ENCODE measurements around the gene PPP2R5C. TPM values are rescaled to one million over a fixed set of nuclear protein-coding genes. Genes with fewer than 3 reads are reported as not detected.

Gene PPP2R5C
- total RNA-seq, 1 donor = 114 TPM

DNA sequence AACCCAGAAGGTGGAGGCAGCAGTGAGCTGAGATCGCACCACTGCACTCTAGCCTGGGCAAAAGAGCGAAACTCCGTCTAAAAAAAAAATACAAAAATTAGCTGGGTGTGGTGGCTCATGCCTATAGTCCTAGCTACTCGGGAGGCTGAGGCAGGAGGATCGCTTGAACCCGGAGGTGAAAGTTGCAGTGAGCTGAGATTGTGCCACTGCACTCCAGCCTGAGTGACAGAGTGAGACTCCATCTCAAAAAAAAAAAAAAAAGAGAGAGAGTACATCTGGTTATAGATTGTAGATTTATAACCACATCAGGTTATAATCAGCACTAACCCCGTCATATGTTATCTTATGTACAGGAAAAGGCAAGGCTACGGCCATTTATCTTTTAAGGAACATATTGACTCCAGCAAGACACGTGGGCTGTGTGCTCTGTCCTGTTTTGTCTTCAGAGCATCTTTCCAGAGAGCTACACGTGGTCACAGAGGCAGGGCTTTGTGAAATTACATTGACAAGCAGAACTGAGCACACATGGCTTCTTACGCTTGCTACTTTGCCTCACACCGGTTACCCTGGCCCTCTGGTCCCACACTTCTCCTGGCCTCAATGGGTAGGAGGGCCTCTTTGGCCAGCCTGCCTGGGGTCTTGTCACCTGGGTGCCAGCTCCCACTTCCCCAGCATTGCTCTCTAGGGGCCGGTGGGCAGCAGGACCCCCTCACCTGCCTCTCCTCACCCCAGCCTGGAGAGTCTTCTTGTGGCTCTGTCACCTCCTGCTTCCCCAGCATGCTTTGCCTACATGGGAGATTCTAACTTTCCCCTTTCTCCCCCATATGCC is 196.1 kb downstream of the PPP2R5C start:
- no peak for TF ChIP-seq CTCF (IDR thresholded peaks at IDR 0.05; ENCODE audit: insufficient read depth, low read depth, low read length)
- H3K4me3 ChIP-seq (ENCODE audit: low read depth, low read length) = no peak overlapping the region

DNA sequence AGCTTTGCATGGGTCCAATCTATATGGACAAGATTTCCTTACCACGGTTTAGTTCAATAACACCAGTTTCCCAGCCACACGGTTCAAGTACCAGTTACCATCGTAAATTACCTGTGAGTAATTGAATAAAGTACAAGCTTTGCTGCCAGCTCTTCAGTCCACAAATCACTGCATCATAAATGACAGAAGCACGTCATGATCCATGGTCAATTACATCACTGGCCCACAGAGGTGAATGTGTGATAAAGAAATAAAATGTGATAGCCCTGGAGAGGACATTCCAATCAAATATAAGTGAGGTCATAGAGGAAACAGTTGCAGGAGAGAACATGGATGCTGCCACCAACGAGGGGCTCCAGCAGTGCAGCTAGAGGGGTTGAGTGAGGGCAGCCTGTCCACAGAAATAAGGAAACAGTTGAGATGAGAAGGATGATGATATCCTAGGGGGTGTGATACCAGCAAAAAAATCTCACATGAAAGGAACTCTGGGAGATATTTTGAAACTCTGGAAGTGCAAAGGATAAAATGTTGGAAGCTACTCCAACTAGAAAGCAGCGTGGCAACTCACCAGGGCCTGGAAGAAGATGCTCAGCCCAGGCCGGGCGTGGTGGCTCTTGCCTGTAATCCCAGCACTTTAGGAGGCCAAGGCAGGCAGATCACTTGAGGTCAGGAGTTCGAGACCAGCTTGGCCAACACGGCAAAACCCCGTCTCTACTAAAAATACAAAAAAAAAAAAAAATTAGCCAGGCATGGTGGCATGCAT is 197.1 kb downstream of the PPP2R5C start:
- TF ChIP-seq CTCF (IDR thresholded peaks at IDR 0.05; ENCODE audit: insufficient read depth, low read depth, low read length) = no peak
- H3K4me3 ChIP-seq (ENCODE audit: low read depth, low read length) = no peak overlapping the region
- DNase-seq (ENCODE audit: low read depth) = no peak

More for the DNA sequence above, 196.1 kb downstream of the PPP2R5C start:
- DNase-seq (ENCODE audit: low read depth) = no peak

DNA sequence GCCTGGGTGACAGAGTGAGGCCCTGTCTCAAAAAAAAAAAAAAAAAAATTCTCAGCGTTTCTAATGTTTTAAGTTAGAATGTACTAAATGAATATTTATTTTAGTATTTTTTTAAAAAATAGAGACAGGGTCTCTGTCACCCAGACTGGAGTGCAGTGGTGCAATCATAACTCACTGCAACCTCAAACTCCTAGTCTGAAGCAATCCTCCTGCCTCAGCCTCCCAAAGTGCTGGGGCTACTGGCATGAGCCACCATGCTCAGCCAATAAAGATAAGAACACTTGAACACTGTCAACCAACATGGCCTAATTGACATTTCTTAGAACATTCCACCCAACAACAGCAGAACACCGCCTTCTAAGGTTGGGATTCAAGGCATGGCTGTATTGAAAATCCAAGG is 197.8 kb downstream of the PPP2R5C start:
- peak; percentile 38 for DNase-seq (ENCODE audit: low read depth)
- H3K4me3 ChIP-seq (ENCODE audit: low read depth, low read length) = no peak overlapping the region
- no peak for TF ChIP-seq CTCF (IDR thresholded peaks at IDR 0.05; ENCODE audit: insufficient read depth, low read depth, low read length)

DNA sequence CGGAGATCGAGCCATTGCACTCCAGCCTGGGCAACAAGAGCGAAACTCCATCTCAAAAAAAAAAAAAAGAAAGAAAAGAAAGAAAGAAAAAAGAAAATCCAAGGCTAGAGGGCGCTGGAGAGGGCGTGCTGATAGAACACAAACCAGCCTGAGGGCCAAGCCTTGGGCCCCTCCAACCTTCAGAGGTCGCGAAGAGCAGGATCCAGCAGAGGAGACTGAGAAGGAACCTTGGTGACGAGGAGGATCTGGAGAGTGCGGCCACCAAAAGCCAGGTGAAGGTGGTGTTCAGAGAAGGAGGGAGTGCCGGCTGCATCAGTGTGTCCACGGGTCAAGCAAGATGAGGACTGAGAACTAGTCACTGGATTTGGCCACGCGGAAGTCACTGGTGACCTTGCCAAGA is 198.7 kb downstream of the PPP2R5C start:
- no peak for DNase-seq (ENCODE audit: low read depth)
- H3K4me3 ChIP-seq (ENCODE audit: low read depth, low read length) = no peak overlapping the region
- peak; percentile 52 for TF ChIP-seq CTCF (IDR thresholded peaks at IDR 0.05; ENCODE audit: insufficient read depth, low read depth, low read length)

DNA sequence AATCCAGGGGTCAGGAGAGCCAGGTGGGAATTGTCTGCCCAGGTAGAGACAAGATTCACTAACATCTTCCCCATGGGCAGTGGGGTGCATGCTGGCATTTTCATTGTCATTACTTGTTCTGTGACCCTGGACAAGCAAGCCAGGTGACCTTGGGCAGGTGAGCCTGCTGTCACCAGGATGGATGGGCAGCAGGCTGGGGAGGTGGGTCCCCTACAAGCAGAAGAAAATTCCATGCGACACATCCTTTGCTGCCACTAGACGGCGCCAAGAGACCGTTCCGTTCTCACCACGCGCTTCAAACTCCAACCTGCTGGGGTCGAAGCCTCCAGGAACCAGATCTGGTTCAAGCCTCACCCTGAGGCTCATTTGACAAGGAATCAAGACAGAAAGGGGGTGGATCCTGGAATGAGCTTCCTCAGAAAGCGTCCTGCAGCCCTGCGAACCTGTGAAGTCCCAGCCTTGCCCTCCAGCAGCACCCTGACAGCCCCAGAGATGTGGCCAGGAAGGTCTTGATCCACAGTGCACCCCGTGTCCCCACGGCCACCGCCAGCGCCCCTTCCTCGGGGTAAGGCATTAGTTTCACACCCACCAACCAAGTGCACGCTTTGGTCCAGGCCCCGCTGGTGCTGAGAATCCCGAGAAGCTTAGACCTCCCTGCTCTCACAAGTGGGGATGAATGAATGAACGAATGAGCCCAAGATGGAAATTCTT is 199.7 kb downstream of the PPP2R5C start:
- TF ChIP-seq CTCF (IDR thresholded peaks at IDR 0.05; ENCODE audit: insufficient read depth, low read depth, low read length) = peak; percentile 90
- H3K4me3 ChIP-seq (ENCODE audit: low read depth, low read length) = no peak overlapping the region
- DNase-seq (ENCODE audit: low read depth) = peak; percentile 77

DNA sequence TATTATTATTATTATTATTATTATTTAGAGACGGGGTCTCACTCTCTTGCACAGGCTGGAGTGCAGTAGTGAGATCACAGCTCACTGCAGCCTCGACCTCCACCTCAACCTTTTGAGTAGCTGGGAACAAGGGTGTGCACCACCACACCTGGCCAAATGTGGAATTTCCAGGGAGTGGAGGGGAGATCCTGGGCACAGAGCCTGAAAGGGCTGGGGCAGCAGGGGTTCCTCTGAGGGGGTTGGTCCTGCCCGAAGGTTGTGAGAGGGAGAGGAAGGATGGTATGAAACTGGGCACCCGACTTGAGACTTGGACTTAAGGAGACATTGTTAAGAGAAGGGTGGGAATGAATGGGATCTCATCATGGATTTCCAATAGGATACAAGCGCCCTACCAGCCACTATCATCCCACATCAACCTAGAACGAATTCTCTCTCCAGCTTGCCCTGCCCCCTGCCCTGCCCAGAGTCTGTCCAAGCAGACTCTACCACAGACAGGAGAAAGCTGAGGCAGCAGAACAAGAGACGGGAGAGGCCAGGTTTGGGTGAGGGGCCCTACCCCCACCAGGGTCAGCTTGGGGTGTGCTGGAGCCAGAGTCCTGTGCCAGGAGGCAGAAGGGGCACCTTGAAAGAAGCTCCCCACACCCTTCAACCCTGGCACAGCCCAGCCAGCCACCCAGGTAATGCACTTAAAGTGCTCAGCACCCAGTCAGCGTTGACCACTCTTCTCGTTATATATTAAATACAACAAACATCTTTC is 200.4 kb downstream of the PPP2R5C start:
- no peak overlapping the region for H3K4me3 ChIP-seq (ENCODE audit: low read depth, low read length)
- no peak for DNase-seq (ENCODE audit: low read depth)
- TF ChIP-seq CTCF (IDR thresholded peaks at IDR 0.05; ENCODE audit: insufficient read depth, low read depth, low read length) = no peak
